Endometrium (tissue), 2 donors: ENCODE results near the gene ANAPC7.
"Not testable (repeated sequence)": the region's sequence is repeated elsewhere in the genome, so short reads cannot be mapped to it uniquely, and the experiment has no call there.

ENCODE experiments used
- FAIRE-seq: peaks from 2 replicates; lab custom pipeline; 2012; peaks lifted over from hg19 to GRCh38; lab: Jason Lieb, UNC
- donor health status: control.
- donor health status: control.

The ANAPC7 gene

DNA sequence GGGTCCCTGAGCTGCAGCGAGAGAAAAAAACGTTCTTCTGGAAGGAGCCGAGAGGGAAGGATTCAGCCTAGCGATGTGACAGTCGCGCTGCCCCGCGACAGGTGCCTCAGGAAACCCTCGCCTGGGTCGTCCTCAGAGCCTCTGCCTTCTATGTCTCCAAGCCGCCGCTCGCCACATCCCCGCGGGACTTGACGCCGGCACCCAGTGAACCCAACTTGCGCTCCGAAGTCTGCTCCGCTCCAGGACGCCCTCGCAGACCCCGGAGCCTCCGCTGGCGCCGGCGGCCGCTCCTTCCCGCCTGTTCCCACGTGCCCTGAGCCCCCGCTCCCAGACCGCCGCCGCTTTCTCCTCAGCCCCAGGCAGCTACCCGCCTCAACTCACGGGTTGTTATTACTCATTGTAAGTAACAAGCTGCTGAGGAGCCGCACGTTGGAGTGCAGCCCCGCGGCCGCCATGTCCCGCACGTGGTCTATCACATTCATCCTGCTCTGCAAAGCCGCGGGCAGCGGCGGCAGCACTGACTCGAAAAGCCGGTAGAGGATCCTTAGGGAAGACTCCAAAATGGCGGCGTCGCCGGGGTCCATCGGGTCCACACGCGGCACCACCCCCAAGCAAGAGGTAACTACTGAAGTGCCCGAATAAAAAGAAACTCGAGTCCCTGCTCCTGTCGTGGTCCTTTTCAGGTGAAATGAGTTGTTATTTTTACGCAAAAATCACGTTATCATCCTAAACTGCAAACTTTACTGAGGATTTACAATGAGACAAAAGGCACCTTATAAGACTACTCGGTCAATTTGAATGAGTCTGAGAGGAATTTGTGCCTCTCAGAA lies at the start of gene ANAPC7:
Gene ANAPC7 (minus strand): TSS at position 563 of the 830 bp plus-strand sequence. CDS start 81 bp downstream, at position 482.
- FAIRE-seq = no peak

GRCh38 chr12:110451263-110451662 lies 47.8 kb upstream of the ANAPC7 start:
- no peak for FAIRE-seq

DNA sequence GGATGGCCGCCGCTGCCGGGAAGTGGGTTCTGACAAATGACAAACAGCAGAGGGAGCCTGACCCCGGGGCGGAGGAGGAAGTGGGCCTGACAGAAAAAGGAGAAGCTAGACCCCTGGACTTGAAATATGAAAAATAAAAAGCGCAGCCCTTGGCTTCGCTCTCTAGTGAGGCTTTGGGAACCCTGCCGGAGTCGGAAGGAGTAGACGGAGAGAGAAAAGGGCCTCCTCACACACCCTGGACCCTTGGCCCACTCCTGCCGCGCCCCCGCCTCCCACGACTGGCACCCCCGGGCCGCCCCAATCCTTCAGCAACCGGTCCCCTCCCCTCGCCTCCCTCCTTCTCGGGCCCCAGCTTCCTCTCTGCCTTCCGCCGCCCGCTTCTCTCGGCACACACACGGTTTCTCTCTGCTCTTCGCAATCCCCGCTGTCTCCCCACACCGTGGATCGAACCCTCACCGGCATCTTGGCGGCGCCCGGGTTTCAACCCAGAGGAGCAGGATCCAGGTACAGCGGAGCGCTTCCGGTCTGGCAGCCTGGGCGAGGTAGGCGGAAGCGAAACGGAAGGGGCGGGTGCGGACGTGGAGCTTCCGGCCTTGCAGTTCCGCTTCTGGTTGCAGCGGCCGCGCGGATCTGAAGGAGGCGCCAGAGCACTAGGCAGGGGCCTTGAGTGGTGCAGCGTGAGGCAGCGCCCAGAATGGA lies 46.4 kb upstream of the ANAPC7 start, which contains the start of gene ARPC3:
Gene ARPC3 (minus strand): TSS at position 539 of the 699 bp plus-strand sequence. CDS start 77 bp downstream, at position 462.
- FAIRE-seq = peak; percentile 65

DNA sequence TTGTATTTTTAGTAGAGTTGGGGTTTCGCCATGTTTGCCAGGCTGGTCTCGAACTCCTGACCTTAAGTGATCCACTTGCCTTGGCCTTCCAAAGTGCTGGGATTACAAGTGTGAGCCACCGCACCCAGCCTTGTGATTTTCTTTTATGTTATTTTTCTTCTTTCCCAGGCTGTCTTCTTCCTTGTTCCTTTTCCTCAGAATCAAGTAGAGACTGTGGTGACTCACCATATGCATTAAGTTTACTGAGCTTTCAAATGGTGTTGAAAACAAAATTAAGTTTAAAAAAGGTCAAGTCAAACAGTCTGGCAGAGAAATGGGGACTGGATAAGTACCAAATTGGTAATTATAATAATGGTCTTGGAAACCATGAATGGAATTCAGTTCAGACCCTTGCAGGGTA lies 40.9 kb upstream of the ANAPC7 start:
- no peak for FAIRE-seq

DNA sequence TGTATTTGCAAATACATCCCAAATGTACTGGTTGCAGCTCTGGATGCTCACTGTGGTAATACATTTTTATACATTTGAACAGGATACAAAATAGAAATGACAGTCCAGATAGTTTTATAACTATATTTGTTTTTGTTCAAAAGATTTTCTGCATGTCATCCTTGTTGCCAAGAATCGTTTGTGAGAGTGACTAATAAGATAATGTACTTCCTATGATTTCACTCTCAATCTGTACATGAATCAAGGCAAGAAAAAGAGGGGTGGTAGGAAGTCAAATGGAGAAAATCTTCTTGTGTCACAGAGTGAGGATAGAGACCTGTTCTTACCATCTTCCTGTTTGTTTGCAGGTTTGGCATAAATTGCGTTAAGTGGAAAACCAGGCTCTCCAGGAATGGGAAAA lies 32.7 kb upstream of the ANAPC7 start:
- no peak for FAIRE-seq

GRCh38 chr12:110431957-110432587 lies 28.6 kb upstream of the ANAPC7 start:
- peak; percentile 81 for FAIRE-seq

GRCh38 chr12:110429676-110430075 lies 26.2 kb upstream of the ANAPC7 start:
- FAIRE-seq = not testable (repeated sequence)

GRCh38 chr12:110426406-110426805 lies 22.9 kb upstream of the ANAPC7 start:
- FAIRE-seq = peak; percentile 96

GRCh38 chr12:110424237-110424636 lies 20.7 kb upstream of the ANAPC7 start:
- no peak for FAIRE-seq

DNA sequence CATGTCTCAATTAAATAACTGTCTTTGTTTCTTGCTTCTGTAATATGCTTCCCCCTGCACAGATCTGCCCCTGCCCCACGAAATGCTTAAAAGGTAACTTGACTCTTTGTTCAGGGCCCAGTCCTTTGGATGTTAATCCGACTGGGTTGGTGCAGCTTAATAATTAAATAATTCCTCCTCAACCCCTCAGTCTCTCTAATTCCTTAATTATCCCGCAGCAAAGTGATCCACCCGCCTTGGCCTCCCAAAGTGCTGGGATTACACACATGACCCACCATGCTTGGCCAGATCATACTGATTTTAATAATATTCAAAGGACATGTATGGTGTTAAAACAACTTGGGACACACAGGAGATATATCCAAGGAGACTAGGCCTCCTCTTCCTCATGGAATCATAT lies 18.2 kb upstream of the ANAPC7 start:
- FAIRE-seq = no peak

GRCh38 chr12:110421159-110421661 lies 17.7 kb upstream of the ANAPC7 start:
- no peak for FAIRE-seq

DNA sequence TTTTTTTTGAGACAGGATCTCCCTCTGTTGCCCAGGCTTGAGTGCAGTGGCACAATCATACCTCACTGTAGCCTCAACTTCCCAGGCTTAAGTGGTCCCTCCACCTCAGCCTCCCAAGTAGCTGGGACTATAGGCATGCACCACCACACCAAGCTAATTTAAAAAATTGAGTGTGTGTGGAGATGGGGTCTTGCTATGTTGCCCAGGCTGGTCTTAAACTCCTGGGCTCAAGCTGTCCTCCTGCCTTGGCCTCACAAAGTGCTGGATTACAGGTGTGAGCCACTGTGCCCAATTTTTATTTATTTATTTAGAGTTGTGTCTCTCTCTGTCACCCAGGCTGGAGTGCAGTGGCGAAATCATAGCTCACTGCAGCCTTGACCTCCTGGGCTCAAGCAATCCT lies 17.1 kb upstream of the ANAPC7 start:
- FAIRE-seq = not testable (repeated sequence)

GRCh38 chr12:110417113-110417512 lies 13.6 kb upstream of the ANAPC7 start:
- FAIRE-seq = not testable (repeated sequence)

- not testable (repeated sequence) for FAIRE-seq
Measured at GRCh38 chr12:110410086-110410485, 6.6 kb upstream of the ANAPC7 start.

DNA sequence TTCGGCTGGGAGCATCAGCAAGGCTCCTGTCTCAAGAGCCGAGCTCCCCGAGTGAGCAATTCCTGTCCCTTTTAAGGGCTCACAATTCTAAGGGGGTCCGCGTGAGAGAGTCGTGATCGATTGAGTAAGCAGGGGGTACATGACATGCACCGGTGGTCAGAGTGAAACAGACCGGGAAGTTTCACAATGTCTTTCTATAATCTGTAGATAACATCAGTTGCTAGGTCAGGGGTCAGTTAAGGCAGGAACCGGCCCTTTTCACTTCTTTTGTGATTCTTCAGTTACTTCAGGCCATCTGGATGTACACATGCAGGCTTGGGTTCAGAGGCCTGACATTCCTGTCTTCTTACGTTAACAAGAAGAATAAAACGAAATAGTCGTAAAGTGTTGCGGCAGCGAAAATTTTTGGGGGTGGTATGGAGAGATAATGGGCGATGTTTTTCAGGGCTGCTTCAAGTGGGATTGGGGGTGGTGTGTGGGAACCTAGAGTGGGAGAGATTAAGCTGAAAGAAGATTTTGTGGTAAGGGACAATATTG lies 1.7 kb upstream of the ANAPC7 start:
- FAIRE-seq = not testable (repeated sequence)

- FAIRE-seq = no peak
Measured at GRCh38 chr12:110403976-110404682, 621 bp upstream of the ANAPC7 start.

- no peak for FAIRE-seq
Measured at GRCh38 chr12:110382683-110383082, 20.8 kb downstream of the ANAPC7 start.

DNA sequence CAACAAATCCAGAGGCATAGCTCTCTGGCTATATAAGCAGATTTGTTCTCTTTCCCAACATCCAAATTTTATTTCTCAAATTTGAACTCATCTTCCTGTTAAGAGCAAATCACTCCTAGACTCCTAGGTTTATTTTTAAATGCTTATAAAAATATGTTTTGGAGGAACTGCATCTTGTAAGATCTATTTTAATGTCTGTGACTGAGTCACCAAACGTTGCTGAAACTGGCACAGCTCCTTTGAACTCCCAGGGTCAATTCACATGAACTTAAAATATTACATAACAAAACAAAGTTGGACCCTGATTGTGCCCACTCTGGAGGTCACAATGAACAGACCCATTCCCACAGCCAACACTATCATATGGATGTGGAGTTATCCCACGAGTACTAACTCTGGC lies 23.9 kb downstream of the ANAPC7 start:
- no peak for FAIRE-seq

DNA sequence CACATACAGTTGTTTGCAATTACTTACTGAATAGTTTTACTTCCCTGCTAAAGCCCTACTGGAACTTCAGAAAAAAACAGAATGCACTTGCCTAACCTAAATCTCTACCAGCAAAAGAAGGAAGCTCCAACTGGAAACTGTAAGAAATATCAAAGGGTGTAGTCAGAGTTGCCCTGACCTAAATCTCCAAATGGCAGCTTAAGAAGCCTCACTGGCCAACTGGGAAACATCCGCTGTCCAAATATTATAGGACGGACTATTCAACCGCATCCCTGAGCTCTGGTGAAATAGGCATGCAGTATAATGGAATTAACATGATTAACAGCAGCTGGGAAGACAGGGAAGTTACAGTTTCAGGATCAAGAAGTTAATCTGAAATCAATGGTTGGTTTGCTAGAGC lies 24.3 kb downstream of the ANAPC7 start:
- no peak for FAIRE-seq

GRCh38 chr12:110378131-110378790 lies 25.2 kb downstream of the ANAPC7 start:
- FAIRE-seq = not testable (repeated sequence)
